Activated CD8-positive, alpha-beta T cell treated with anti-CD3 and anti-CD28 coated beads, Interleukin-2, amount 10 ng/mL, durations not matched to agents 7 days and 5 days (primary cell): Measurements from ENCODE around the gene GNA12. TPM values are rescaled to one million over a fixed set of nuclear protein-coding genes. Genes with fewer than 3 reads are reported as not detected.
A peak's percentile ranks its signal among the peaks of the same experiment; 100 is the strongest.

ENCODE experiments used
- ATAC-seq: fragments of 150-1000 bp; cut with Tn5 transposase; one replicate; pipeline ENCODE4 v1.10.0; 2021; ENCODE audit warnings: moderate library complexity
- CTCF ChIA-PET: fragments of 350-600 bp; sonication (Branson Sonifier 250); formaldehyde crosslinking; loops from one replicate; lab custom pipeline; 2021; ENCODE audit warnings: antibody characterized with exemption; lab: Charles Lee
- POLR2A ChIA-PET: fragments of 350-600 bp; sonication (Branson Sonifier 250); formaldehyde crosslinking; loops from one replicate; lab custom pipeline; 2021; ENCODE audit warnings: antibody characterized with exemption; lab: Charles Lee
- DNase-seq: peaks from one replicate; pipeline ENCODE4 v3.0.0-alpha.2; 2020
- H3K27ac Mint-ChIP-seq: one replicate; pipeline ENCODE4 v1.8.0; 2021; ENCODE audit warnings: mild to moderate bottlenecking, mixed read lengths
- H3K27me3 Mint-ChIP-seq: one replicate; pipeline ENCODE4 v1.8.0; 2021; ENCODE audit warnings: low read depth, mixed read lengths
- H3K36me3 Mint-ChIP-seq: one replicate; pipeline ENCODE4 v1.8.0; 2021; ENCODE audit warnings: low read depth, mixed read lengths
- H3K4me1 Mint-ChIP-seq: one replicate; pipeline ENCODE4 v1.8.0; 2021; ENCODE audit warnings: low read depth, mixed read lengths
- H3K4me3 Mint-ChIP-seq: one replicate; pipeline ENCODE4 v1.8.0; 2021; ENCODE audit warnings: mild to moderate bottlenecking, mixed read lengths
- H3K9me3 Mint-ChIP-seq: one replicate; pipeline ENCODE4 v1.8.0; 2022; ENCODE audit warnings: mixed read lengths; ENCODE audit not compliant: insufficient read depth
- total RNA-seq, 2 experiments: library from RNA; stranded (reverse); gene quantifications; one replicate each; pipeline ENCODE4 v1.2.3, GENCODE V29; 2021

The GNA12 gene
- total RNA-seq, 2 experiments from 2014 or later: 17.9 to 18.1 TPM

DNA sequence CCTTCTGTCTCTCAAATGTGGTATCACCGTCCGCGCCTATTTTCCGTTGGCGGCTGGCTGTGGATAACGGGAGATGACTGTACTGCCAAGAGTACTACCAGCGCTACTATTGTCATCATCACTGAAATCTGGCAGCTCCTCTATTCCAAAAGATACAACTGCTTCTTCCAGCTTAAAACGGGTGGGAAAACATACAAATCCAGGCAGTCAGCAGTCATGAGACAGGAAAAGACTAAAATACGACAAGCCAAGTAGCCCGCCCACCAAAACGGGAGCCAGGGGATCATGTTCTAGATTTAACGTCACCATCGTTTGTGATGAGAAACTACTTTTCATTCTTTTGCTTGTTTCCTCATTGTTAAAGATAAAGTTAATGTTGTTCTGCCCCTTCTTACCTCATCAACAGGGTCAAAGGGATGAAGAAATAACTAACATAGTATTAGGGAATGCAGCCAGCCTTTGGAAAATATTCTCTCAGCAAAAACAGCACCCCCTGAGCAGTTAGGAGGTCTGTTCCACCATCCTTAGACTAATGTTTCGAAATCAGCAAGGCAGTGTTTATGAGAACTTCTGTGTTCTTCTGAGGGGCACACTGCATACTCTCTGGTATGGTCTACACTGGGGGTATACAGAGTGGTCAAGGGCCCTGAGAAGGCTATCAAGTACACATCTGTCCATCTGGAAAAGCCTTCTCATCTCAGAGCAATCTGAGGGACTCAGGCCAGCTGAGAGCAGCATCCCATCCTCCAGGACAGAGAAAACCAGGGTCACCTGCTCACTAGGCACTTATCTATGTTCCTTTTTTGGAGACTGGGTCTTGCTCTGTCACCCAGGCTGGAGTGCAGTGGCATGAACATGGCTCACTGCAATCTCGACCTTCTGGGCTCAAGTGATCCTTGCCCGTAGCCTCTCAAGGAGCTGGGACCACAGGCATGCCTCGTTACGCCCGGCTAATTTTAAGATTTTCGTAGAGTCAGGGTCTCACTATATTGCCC, 47.5 kb downstream of the GNA12 start:
- Mint-ChIP-seq H3K4me3 (no peak overlapping the region), H3K27ac (no peak overlapping the region), H3K36me3 (peaks cover 8% of the 10 kb centered on the region), H3K27me3 (peaks cover 3% of the 10 kb centered on the region), H3K4me1 (peaks cover 22% of the 10 kb centered on the region), H3K9me3 (no peaks in the 10 kb centered on the region)
- CTCF ChIA-PET: interaction anchor here (0.6 to 1.7 kb wide), 2 partner anchors 68 to 87 kb away, joined by 3 to 5 read pairs; no protein-coding TSS in a partner anchor
- ATAC-seq (no peak), DNase-seq (no peak)
- POLR2A ChIA-PET: no interaction called here

DNA sequence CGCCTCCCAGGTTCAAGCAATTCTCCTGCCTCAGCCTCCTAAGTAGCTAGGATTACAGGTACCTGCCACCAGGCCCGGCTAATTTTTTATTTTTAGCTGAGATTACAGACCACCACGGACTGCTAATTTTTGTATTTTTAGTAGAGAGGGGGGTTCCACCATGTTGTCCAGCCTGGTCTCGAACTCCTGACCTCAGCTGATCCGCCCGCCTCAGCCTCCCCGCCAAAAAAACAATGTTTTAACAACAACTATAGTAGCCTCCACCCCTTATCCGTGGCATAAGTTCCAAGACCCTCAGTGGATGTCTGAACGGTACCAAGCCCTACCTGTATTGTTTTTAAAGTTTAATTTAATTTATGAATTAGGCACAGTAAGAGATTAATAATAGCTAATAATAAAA, 48.2 kb downstream of the GNA12 start:
- POLR2A ChIA-PET: no interaction called here
- DNase-seq (no peak), ATAC-seq (no peak)
- H3K36me3 Mint-ChIP-seq: peaks cover 9% of the 10 kb centered on the region
- no peak overlapping the region for H3K4me3 Mint-ChIP-seq
- CTCF ChIA-PET: interaction anchor here (1.7 kb wide), 1 partner anchor 86 kb away, joined by 5 read pairs; no protein-coding TSS in a partner anchor
- no peaks in the 10 kb centered on the region for H3K9me3 Mint-ChIP-seq
- peaks cover 3% of the 10 kb centered on the region for H3K27me3 Mint-ChIP-seq
- no peak overlapping the region for H3K27ac Mint-ChIP-seq
- H3K4me1 Mint-ChIP-seq: peaks cover 15% of the 10 kb centered on the region

DNA sequence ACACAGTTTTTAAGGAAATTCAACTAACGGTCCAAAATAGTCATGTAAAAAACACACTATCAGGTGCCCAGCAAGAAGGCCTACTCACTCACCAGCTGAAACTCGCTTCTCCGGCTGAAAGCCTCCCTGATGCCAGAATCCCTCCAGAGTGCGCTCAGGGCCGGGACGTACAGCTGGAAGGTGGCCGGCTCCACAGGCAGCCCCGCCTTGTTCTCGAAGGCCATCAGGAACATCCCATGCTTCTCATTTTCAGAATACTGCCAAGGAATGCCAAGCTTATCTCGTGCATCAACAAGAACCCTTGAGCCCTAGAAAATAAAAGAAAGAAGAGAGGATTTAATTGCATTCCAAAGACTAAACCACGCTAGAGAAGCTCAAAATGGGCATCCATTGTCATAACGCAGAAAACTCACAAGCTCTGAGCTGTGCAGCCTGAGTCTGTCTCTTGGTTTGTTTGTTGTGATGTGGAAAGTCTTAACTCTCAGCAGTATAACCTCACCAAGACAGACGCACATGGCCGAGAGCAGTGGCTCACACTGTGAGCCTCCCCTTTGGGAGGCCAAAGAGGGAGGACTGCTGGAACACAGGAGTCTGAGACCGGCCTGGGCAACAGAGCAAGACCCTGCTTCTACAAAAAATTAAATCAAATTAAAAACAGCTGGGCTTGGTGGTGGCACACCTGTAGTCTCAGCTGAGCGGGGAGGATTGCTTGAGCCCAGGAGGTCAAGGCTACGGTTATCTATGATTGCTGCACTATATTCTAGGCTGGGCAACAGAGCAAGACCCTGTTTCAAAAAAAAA, 49.1 kb downstream of the GNA12 start:
- no peak overlapping the region for H3K27ac Mint-ChIP-seq
- no peak for ATAC-seq

DNA sequence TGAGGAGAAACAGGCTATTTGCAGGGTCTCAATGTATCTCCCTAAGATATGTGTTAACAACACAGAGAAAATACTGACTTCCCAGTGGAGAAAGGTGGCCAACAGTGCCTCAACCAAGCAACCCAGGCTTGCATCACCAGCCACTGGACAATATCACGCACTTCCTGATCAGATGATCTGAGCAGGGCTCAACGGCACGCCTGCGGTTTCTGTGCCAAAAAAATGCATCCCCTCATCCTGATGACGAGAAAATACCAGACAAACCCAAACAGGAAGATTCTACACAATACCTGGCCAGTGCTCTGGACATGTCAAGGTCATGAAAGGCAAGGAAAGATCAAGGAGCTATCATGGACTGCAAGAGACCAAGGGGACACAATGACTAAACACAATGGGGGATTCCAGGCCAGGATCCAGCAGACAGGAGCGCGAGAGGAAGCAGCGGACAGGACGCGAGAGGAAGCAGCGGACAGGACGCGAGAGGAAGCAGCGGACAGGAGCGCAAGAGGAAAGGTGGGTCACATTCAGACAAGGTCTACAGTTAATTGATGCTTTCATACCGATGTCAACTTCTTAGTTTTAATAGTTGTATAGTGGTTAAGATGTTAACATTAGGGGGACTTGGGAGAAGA, 51.1 kb downstream of the GNA12 start:
- ChIA-PET CTCF (no interaction called here), POLR2A (no interaction called here)
- Mint-ChIP-seq H3K4me3 (no peak overlapping the region), H3K27ac (no peak overlapping the region), H3K9me3 (no peaks in the 10 kb centered on the region), H3K36me3 (peaks cover 9% of the 10 kb centered on the region), H3K27me3 (no peaks in the 10 kb centered on the region), H3K4me1 (no peaks in the 10 kb centered on the region)
- DNase-seq: no peak
- no peak for ATAC-seq

More for the DNA sequence above, 49.1 kb downstream of the GNA12 start:
- H3K4me1 Mint-ChIP-seq: peaks cover 6% of the 10 kb centered on the region
- H3K4me3 Mint-ChIP-seq: no peak overlapping the region
- DNase-seq: no peak
- ChIA-PET CTCF (interaction anchor here (1.2 kb wide), 1 partner anchor 85 kb away, joined by 5 read pairs; no protein-coding TSS in a partner anchor), POLR2A (no interaction called here)
- no peaks in the 10 kb centered on the region for H3K9me3 Mint-ChIP-seq
- H3K27me3 Mint-ChIP-seq: peaks cover 3% of the 10 kb centered on the region
- peaks cover 9% of the 10 kb centered on the region for H3K36me3 Mint-ChIP-seq

DNA sequence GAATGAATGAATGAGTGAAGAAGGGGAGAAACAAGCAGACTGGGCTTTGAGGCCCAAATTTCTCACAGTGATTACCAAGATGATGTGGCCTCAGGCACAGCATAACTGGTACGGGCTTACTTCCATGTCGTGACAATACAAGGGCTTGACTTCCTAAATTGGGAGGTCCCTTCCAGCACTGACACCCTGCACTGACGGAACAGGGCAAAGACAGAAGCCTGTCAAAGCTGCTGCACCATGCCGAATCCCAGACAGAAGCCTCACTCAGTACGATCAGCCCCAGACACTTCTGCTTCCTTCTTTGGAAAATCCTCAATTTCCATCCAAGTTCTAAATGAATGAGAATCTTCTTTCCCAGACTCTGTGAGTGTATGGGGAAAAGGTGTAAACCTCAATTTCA, 51.9 kb downstream of the GNA12 start:
- ATAC-seq: no peak
- ChIA-PET CTCF (no interaction called here), POLR2A (no interaction called here)
- H3K36me3 Mint-ChIP-seq: peaks cover 9% of the 10 kb centered on the region
- H3K27me3 Mint-ChIP-seq: no peaks in the 10 kb centered on the region
- H3K27ac Mint-ChIP-seq: no peak overlapping the region
- no peaks in the 10 kb centered on the region for H3K4me1 Mint-ChIP-seq
- no peak for DNase-seq
- H3K4me3 Mint-ChIP-seq: no peak overlapping the region
- no peaks in the 10 kb centered on the region for H3K9me3 Mint-ChIP-seq

DNA sequence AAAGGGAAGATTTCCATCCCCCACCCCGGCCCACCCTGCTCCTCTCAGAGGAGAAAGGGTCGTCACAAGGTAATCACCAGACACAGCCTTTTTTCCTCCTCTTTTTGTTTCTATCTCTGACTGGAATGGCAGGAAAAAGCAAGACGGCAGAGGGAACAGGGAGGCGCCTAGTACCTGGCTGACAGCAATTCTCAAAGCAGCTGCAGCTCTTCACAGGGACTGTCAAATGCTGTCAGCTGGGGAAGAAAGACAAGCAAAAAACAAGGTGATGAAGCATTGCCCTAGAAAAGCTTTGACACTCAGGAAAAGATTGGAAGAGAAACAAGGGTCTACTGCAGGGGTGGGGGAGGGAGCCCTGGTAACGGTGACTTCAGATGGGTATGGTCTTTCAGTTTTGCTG, 52.7 kb downstream of the GNA12 start:
- Mint-ChIP-seq H3K4me1 (no peaks in the 10 kb centered on the region), H3K9me3 (no peaks in the 10 kb centered on the region), H3K27me3 (no peaks in the 10 kb centered on the region), H3K36me3 (peaks cover 9% of the 10 kb centered on the region), H3K4me3 (no peak overlapping the region), H3K27ac (no peak overlapping the region)
- POLR2A ChIA-PET: no interaction called here
- CTCF ChIA-PET: no interaction called here
- DNase-seq (no peak), ATAC-seq (no peak)

DNA sequence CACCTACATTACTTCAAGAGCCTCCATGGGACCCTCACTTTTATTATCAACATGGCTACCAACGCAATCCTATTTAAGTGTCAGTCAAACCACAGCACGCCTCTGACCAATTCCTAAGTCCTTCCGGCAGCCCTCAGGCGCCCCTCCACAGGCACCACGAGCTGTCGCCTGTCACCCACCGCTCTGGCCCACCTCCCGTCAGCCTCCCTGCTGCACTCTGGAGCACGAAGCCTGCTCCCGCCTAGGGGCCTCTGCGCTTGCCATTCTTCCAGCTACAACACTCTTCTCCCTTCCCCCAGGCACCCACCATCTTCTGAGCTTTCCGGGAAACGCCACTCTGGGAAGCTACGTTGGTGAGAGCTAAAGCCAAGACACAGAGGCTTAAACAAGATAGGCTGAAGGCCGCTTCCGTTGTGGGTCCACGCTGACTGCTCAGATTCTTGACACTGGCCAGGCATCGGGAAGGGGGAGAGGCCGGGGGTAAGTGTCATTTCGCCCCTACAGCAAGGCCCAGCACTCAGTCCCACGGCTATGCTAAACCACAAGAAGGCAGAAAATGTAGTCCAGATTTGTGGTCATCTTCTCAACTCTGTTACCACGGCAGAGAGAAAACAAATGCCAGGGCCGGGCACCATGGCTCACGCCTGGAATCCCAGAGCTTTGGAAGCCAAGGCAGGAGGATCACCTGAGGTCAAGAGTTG, 56.7 kb downstream of the GNA12 start:
- DNase-seq: no peak
- Mint-ChIP-seq H3K27me3 (no peaks in the 10 kb centered on the region), H3K4me3 (no peak overlapping the region), H3K36me3 (peaks cover 6% of the 10 kb centered on the region), H3K27ac (no peak overlapping the region), H3K9me3 (no peaks in the 10 kb centered on the region), H3K4me1 (peaks cover 9% of the 10 kb centered on the region)
- ATAC-seq: no peak
- ChIA-PET POLR2A (interaction anchor here (0.7 kb wide), 1 partner anchor 22 kb away, joined by 3 read pairs; no protein-coding TSS in a partner anchor), CTCF (no interaction called here)

DNA sequence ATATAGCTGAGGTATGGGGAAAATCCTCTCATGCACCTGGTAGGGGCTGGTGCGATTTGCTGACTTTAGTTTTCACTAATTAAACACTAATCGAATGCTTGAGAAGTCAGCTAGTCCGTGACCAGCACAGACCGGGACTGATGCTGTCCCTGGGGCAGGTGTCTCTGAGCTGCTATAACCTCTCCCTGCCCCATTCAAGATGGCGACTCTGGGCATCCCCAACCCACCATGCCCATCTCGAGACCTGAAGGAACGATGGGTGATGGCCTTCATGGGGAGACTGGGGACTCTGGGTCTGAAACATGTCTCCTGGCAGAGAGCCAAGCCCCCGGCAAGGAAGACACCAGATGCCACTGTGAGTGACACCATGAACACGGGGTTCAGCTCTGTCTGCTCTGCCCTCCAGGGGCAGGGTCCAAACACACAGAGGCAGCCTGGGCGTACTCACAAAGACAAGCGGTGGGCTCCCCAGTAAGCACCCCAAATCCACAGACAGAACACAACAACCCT, 57.4 kb downstream of the GNA12 start:
- Mint-ChIP-seq H3K27ac (no peak overlapping the region), H3K4me3 (no peak overlapping the region), H3K4me1 (peaks cover 12% of the 10 kb centered on the region), H3K36me3 (peaks cover 6% of the 10 kb centered on the region), H3K27me3 (no peaks in the 10 kb centered on the region), H3K9me3 (no peaks in the 10 kb centered on the region)
- ChIA-PET CTCF (no interaction called here), POLR2A (no interaction called here)
- ATAC-seq: no peak
- no peak for DNase-seq

DNA sequence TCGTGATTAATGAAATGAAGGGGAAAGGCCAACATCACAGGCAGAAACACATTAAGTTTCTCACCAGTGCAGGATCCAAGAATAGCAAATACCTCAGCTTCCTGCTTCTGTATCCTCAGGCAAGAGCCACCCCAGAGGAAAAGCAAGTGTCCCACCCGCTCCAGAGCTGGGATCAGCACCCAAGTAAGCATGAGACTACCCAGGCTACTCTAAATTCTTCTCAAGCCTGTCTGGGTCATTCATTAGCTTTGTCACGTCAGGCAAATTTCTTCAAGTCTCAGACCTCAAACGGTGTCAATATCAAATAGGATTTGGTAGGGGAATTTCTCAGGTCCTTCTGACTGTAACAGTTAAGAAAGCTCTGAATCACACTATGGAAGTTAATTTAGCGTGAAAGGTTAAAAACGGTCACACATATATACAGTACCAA, 59.0 kb downstream of the GNA12 start:
- no peak for ATAC-seq
- ChIA-PET CTCF (interaction anchor here (0.9 to 1.3 kb wide), 3 partner anchors 13 to 79 kb away, joined by 3 read pairs; no protein-coding TSS in a partner anchor), POLR2A (interaction anchor here (0.6 kb wide), 1 partner anchor 30 kb away, joined by 3 read pairs; no protein-coding TSS in a partner anchor)
- H3K4me1 Mint-ChIP-seq: peaks cover 12% of the 10 kb centered on the region
- H3K27ac Mint-ChIP-seq: no peak overlapping the region
- H3K27me3 Mint-ChIP-seq: no peaks in the 10 kb centered on the region
- DNase-seq: no peak
- H3K4me3 Mint-ChIP-seq: no peak overlapping the region
- H3K36me3 Mint-ChIP-seq: peaks cover 7% of the 10 kb centered on the region
- no peaks in the 10 kb centered on the region for H3K9me3 Mint-ChIP-seq

DNA sequence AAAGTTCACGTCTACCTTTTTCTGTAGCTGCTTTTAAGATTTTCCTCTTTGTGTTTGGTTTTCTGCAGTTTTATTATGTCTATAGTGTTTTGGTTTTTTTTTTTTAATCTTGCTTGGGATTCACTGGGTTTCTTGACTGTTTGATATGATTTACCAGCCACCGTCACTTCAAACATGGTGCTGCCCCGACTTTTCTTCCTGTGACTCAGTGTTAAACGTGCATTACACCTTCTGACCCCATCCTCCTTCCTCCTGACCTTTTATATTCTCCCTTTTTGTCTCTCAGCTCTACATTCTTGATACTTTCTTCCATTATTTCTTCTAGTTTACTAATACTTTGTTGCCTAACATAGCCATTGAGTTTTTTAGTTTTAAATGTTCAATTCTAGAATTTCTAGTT, 61.5 kb downstream of the GNA12 start:
- H3K27ac Mint-ChIP-seq: peak overlapping the region; percentile 8
- H3K36me3 Mint-ChIP-seq: peaks cover 7% of the 10 kb centered on the region
- ChIA-PET POLR2A (no interaction called here), CTCF (interaction anchor here (0.9 to 1.5 kb wide), 5 partner anchors 13 to 174 kb away, joined by 3 to 6 read pairs (median 5); no protein-coding TSS in a partner anchor)
- H3K4me3 Mint-ChIP-seq: no peak overlapping the region
- peaks cover 12% of the 10 kb centered on the region for H3K4me1 Mint-ChIP-seq
- DNase-seq: no peak
- no peak for ATAC-seq
- H3K27me3 Mint-ChIP-seq: no peaks in the 10 kb centered on the region
- H3K9me3 Mint-ChIP-seq: no peaks in the 10 kb centered on the region
